ENCODE results near the gene MED13L. TPM values are rescaled to one million over a fixed set of nuclear protein-coding genes. Genes with fewer than 3 reads are reported as not detected.

The MED13L gene
- total RNA-seq, 4 donors from 2014 or later, result 173 to 222 (median 192) TPM

GRCh38 chr12:116055895-116056607 is 221.4 kb downstream of the MED13L start:
- H3K9me3 ChIP-seq, result no peaks in the 10 kb centered on the region
- H3K36me3 ChIP-seq, result no peaks in the 10 kb centered on the region
- H3K4me3 ChIP-seq, result no peak overlapping the region
- no peak for TF ChIP-seq EP300 (IDR thresholded peaks at IDR 0.05)
- H3K27ac ChIP-seq, result no peak overlapping the region
- no peak for ATAC-seq
- H3K27me3 ChIP-seq, result no peaks in the 10 kb centered on the region
- peaks cover 7 to 82% (median 10%) of the 10 kb centered on the region in 3 donors for H3K4me1 ChIP-seq
- 76 to 89% methylated on average over 2 to 3 of the region's 3 CpGs for WGBS, 2 donors (ENCODE audit: low coverage in 1 of 2)

- TF ChIP-seq EP300 (IDR thresholded peaks at IDR 0.05), result no peak
- TF ChIP-seq POLR2AphosphoS5 (IDR thresholded peaks at IDR 0.05), result no peak
- TF ChIP-seq CTCF (IDR thresholded peaks at IDR 0.05), result no peak
- TF ChIP-seq POLR2A (IDR thresholded peaks at IDR 0.05), result no peak
- WGBS, 2 donors (ENCODE audit: low coverage in 1 of 2), result 65 to 73% methylated on average over 2 of the region's 2 CpGs
- Histone ChIP-seq H3K9me3 (no peaks in the 10 kb centered on the region), H3K4me3 (no peak overlapping the region), H3K27ac (peak overlapping the region in 3 of 4 donors; percentile 3 to 48 (median 39)), H3K36me3 (no peaks in the 10 kb centered on the region), H3K4me1 (peaks cover 15 to 83% (median 15%) of the 10 kb centered on the region in 3 donors), H3K27me3 (no peaks in the 10 kb centered on the region)
- no peak for ATAC-seq
Measured at GRCh38 chr12:116054280-116054679, 223.2 kb downstream of the MED13L start.

- WGBS, 2 donors (ENCODE audit: low coverage in 1 of 2), result 21 to 39% methylated on average over 3 of the region's 3 CpGs
- peak overlapping the region; percentile 17 to 61 (median 50) for H3K27ac ChIP-seq
- H3K36me3 ChIP-seq, result no peaks in the 10 kb centered on the region
- no peaks in the 10 kb centered on the region for H3K9me3 ChIP-seq
- H3K4me3 ChIP-seq, result no peak overlapping the region
- TF ChIP-seq POLR2AphosphoS5 (IDR thresholded peaks at IDR 0.05), result no peak
- TF ChIP-seq POLR2A (IDR thresholded peaks at IDR 0.05), result no peak
- no peak for TF ChIP-seq CTCF (IDR thresholded peaks at IDR 0.05)
- no peak for TF ChIP-seq EP300 (IDR thresholded peaks at IDR 0.05)
- peak; percentile 89 for ATAC-seq
- H3K4me1 ChIP-seq, result peaks cover 17 to 85% (median 20%) of the 10 kb centered on the region in 3 donors
- H3K27me3 ChIP-seq, result no peaks in the 10 kb centered on the region
Measured at GRCh38 chr12:116053479-116054200, 223.9 kb downstream of the MED13L start.

- no peak for ATAC-seq
- Histone ChIP-seq H3K9me3 (no peaks in the 10 kb centered on the region), H3K27ac (no peak overlapping the region), H3K27me3 (no peaks in the 10 kb centered on the region), H3K4me3 (no peak overlapping the region), H3K4me1 (peaks cover 19 to 76% (median 23%) of the 10 kb centered on the region in 3 donors), H3K36me3 (no peaks in the 10 kb centered on the region)
- TF ChIP-seq EP300 (IDR thresholded peaks at IDR 0.05) (no peak), CTCF (IDR thresholded peaks at IDR 0.05) (no peak), POLR2AphosphoS5 (IDR thresholded peaks at IDR 0.05) (no peak), POLR2A (IDR thresholded peaks at IDR 0.05) (no peak)
- WGBS, 2 donors (ENCODE audit: low coverage in 1 of 2), result 69 to 73% methylated on average over 5 of the region's 5 CpGs
Measured at GRCh38 chr12:116050275-116050674, 227.2 kb downstream of the MED13L start.

GRCh38 chr12:116048879-116049278 is 228.6 kb downstream of the MED13L start:
- H3K4me3 ChIP-seq, result no peak overlapping the region
- H3K27me3 ChIP-seq, result no peaks in the 10 kb centered on the region
- no peak for ATAC-seq
- H3K4me1 ChIP-seq, result peaks cover 21 to 75% (median 28%) of the 10 kb centered on the region in 3 donors
- no peak for TF ChIP-seq POLR2AphosphoS5 (IDR thresholded peaks at IDR 0.05)
- no peak for TF ChIP-seq POLR2A (IDR thresholded peaks at IDR 0.05)
- TF ChIP-seq EP300 (IDR thresholded peaks at IDR 0.05), result no peak
- H3K36me3 ChIP-seq, result no peaks in the 10 kb centered on the region
- H3K9me3 ChIP-seq, result no peaks in the 10 kb centered on the region
- no peak overlapping the region for H3K27ac ChIP-seq

GRCh38 chr12:116046039-116046438 is 231.5 kb downstream of the MED13L start:
- Histone ChIP-seq H3K9me3 (no peaks in the 10 kb centered on the region), H3K36me3 (no peaks in the 10 kb centered on the region), H3K27me3 (no peaks in the 10 kb centered on the region), H3K27ac (no peak overlapping the region), H3K4me1 (peaks cover 18 to 63% (median 21%) of the 10 kb centered on the region in 3 donors), H3K4me3 (no peak overlapping the region)
- no peak for ATAC-seq
- no peak for TF ChIP-seq POLR2AphosphoS5 (IDR thresholded peaks at IDR 0.05)
- TF ChIP-seq EP300 (IDR thresholded peaks at IDR 0.05), result no peak
- no peak for TF ChIP-seq CTCF (IDR thresholded peaks at IDR 0.05)
- no peak for TF ChIP-seq POLR2A (IDR thresholded peaks at IDR 0.05)
